ENCODE data around the gene TUBGCP2. TPM values are rescaled to one million over a fixed set of nuclear protein-coding genes. Genes with fewer than 3 reads are reported as not detected.

The TUBGCP2 gene
- total and polyA plus RNA-seq, 2 experiments from 2014 or later, result 39.7 to 53.9 TPM

GRCh38 chr10:133329491-133330202, 21.0 kb upstream of the TUBGCP2 start:
- H3K27ac ChIP-seq, result no peak overlapping the region
- H3K4me2 ChIP-seq (ENCODE audit: unreplicated experiment), result peak overlapping the region; percentile 99
- H3K36me3 ChIP-seq (ENCODE audit: low read depth), result no peaks in the 10 kb centered on the region
- H3K79me2 ChIP-seq (ENCODE audit: insufficient read depth), result no peaks in the 10 kb centered on the region
- H3K27me3 ChIP-seq (replicated peaks; ENCODE audit: insufficient read depth), result peaks cover 55% of the 10 kb centered on the region
- in situ Hi-C loops (cut with MboI), result no loop called here
- no peaks in the 10 kb centered on the region for H3K9me2 ChIP-seq (ENCODE audit: insufficient read depth)
- 8% methylated on average over 36 to 37 of the region's 37 CpGs for WGBS, 2 experiments (ENCODE audit: low coverage in 1 of 2, low lambda C conversion rate in 2 of 2, missing lambda C conversion rate in 2 of 2)
- peak overlapping the region; percentile 76 for H3K4me3 ChIP-seq
- DNase-seq, result peak; percentile 92
- H4K20me1 ChIP-seq (ENCODE audit: insufficient read depth), result no peaks in the 10 kb centered on the region
- 0 out of 2 replicates have a peak overlapping the region, but pooled peaks have one; percentile 52 for H3K9ac ChIP-seq
- H2AFZ ChIP-seq, result peak overlapping the region; percentile 87
- H3F3A ChIP-seq (ENCODE audit: insufficient read depth), result peaks cover 3% of the 10 kb centered on the region; the same call in 1 of the 2 replicates
- no peak for TF ChIP-seq EZH2phosphoT487 (IDR thresholded peaks at IDR 0.05; ENCODE audit: insufficient read depth, low read depth)
- TF ChIP-seq EZH2 (IDR thresholded peaks at IDR 0.05; ENCODE audit: insufficient read depth, poor library complexity, severe bottlenecking), result no peak
- H3K4me1 ChIP-seq (ENCODE audit: insufficient read depth), result peaks cover 5% of the 10 kb centered on the region; the same call in 1 of the 2 replicates
- H3K9me3 ChIP-seq (ENCODE audit: low read depth), result no peaks in the 10 kb centered on the region

GRCh38 chr10:133328358-133329343, 20.0 kb upstream of the TUBGCP2 start:
- H2AFZ ChIP-seq, result no peak overlapping the region
- H4K20me1 ChIP-seq (ENCODE audit: insufficient read depth), result no peaks in the 10 kb centered on the region
- H3K4me2 ChIP-seq (ENCODE audit: unreplicated experiment), result no peak overlapping the region
- H3K27me3 ChIP-seq (replicated peaks; ENCODE audit: insufficient read depth), result peaks cover 53% of the 10 kb centered on the region
- no peak for TF ChIP-seq EZH2 (IDR thresholded peaks at IDR 0.05; ENCODE audit: insufficient read depth, poor library complexity, severe bottlenecking)
- no peak for TF ChIP-seq EZH2phosphoT487 (IDR thresholded peaks at IDR 0.05; ENCODE audit: insufficient read depth, low read depth)
- H3K9me2 ChIP-seq (ENCODE audit: insufficient read depth), result no peaks in the 10 kb centered on the region
- no peaks in the 10 kb centered on the region for H3K79me2 ChIP-seq (ENCODE audit: insufficient read depth)
- H3K27ac ChIP-seq, result no peak overlapping the region
- peaks cover 3% of the 10 kb centered on the region; the same call in 1 of the 2 replicates for H3F3A ChIP-seq (ENCODE audit: insufficient read depth)
- no peak for DNase-seq
- no peaks in the 10 kb centered on the region for H3K9me3 ChIP-seq (ENCODE audit: low read depth)
- peaks cover 5% of the 10 kb centered on the region; the same call in 1 of the 2 replicates for H3K4me1 ChIP-seq (ENCODE audit: insufficient read depth)
- 63 to 69% methylated on average over 15 of the region's 15 CpGs for WGBS, 2 experiments (ENCODE audit: low coverage in 1 of 2, low lambda C conversion rate in 2 of 2, missing lambda C conversion rate in 2 of 2)
- H3K9ac ChIP-seq, result no peak overlapping the region
- no peak overlapping the region for H3K4me3 ChIP-seq
- no peaks in the 10 kb centered on the region for H3K36me3 ChIP-seq (ENCODE audit: low read depth)
- in situ Hi-C loops (cut with MboI), result no loop called here

GRCh38 chr10:133327651-133328357, 19.1 kb upstream of the TUBGCP2 start:
- no peak for DNase-seq
- Histone ChIP-seq H3K79me2 (ENCODE audit: insufficient read depth) (no peaks in the 10 kb centered on the region), H3K9me3 (ENCODE audit: low read depth) (no peaks in the 10 kb centered on the region), H3K36me3 (ENCODE audit: low read depth) (no peaks in the 10 kb centered on the region), H3K27ac (no peak overlapping the region), H3K4me3 (no peak overlapping the region), H3K4me1 (ENCODE audit: insufficient read depth) (peaks cover 5% of the 10 kb centered on the region; the same call in 1 of the 2 replicates), H3K9me2 (ENCODE audit: insufficient read depth) (no peaks in the 10 kb centered on the region), H3K4me2 (ENCODE audit: unreplicated experiment) (no peak overlapping the region), H3F3A (ENCODE audit: insufficient read depth) (peaks cover 3% of the 10 kb centered on the region; the same call in 1 of the 2 replicates), H3K9ac (no peak overlapping the region), H2AFZ (no peak overlapping the region), H3K27me3 (replicated peaks; ENCODE audit: insufficient read depth) (peaks cover 51% of the 10 kb centered on the region), H4K20me1 (ENCODE audit: insufficient read depth) (no peaks in the 10 kb centered on the region)
- TF ChIP-seq EZH2phosphoT487 (IDR thresholded peaks at IDR 0.05; ENCODE audit: insufficient read depth, low read depth), result no peak
- no peak for TF ChIP-seq EZH2 (IDR thresholded peaks at IDR 0.05; ENCODE audit: insufficient read depth, poor library complexity, severe bottlenecking)
- 40 to 47% methylated on average over 10 to 12 of the region's 12 CpGs for WGBS, 2 experiments (ENCODE audit: low coverage in 1 of 2, low lambda C conversion rate in 2 of 2, missing lambda C conversion rate in 2 of 2)
- in situ Hi-C loops (cut with MboI), result no loop called here

Data from GM23248 (cell line).